GM21367 (cell line): Measurements from ENCODE around the gene THOP1.

Source experiments
- ATAC-seq: cut with Tn5 transposase; IDR thresholded peaks from one replicate; pipeline ENCODE4 v1.9.1; 2021; ENCODE audit not compliant: unreplicated experiment

THOP1 gene

GRCh38 chr19:2802826-2803225 is 17.5 kb downstream of the THOP1 start:
- ATAC-seq, result no peak

DNA sequence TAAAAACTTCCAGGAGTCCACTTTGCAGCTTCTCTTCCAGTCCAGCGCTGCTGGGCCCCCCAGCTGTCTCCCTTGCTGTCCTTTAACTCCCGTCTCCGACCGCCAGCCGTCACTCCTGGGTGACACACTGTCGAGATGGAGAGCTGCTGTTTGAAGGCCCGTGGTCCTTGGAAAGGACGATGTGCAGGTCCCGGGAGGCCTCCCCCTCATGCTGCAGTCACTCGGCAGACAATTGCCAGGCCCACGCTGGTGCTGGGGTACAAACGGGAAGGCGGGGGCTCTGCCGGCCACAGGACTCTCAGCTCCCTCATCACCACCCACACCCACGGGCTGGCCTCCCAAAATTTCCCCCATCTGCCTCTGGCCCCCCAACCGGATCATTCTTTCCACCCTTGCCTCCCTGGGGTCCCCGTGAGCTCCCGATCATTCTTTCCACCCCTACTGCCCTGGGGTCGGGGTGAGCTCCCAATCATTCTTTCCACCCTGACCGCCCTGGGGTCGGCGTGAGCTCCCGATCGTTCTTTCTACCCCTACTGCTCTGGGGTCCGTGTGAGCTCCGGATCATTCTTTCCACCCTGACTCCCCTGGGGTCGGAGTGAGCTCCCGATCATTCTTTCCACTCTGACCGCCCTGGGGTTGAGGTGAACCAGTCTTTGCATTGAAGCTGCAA is 18.3 kb downstream of the THOP1 start:
- no peak for ATAC-seq

- ATAC-seq, result no peak
Measured at GRCh38 chr19:2804156-2805004, 19.1 kb downstream of the THOP1 start.

- ATAC-seq, result no peak
Measured at GRCh38 chr19:2805261-2805900, 20.1 kb downstream of the THOP1 start.

DNA sequence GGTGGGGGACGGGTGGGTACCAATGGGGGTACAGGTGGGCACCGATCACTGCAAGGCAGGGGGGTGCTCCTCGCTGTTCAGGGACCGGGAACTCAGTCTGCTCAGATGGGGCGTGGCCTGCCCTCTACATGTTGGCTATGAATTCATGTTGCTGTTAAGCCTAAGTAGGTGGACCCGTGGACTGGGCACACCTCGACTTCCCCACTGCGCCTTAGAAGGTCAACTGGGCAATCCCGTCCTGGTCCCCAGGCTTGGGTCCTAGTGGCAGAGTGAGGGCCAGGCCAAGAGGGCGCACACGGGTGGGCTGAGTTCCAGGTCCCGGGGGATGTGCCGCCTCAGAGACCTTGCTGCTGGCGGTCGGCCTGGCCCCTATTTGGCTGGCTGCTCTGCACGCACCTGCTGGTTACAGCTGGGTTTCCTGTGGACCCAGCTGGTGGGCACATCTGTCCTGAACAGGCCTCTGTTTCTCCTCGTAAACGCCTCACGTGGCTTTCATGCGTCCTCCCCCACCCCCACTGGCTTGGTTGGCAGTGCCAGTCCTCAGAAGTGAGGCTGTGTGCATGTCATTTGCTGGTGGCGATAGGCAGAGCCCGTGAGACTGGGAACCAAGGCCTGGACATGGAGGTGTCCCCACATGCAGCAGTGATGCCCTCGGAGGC is 20.8 kb downstream of the THOP1 start:
- ATAC-seq, result no peak

DNA sequence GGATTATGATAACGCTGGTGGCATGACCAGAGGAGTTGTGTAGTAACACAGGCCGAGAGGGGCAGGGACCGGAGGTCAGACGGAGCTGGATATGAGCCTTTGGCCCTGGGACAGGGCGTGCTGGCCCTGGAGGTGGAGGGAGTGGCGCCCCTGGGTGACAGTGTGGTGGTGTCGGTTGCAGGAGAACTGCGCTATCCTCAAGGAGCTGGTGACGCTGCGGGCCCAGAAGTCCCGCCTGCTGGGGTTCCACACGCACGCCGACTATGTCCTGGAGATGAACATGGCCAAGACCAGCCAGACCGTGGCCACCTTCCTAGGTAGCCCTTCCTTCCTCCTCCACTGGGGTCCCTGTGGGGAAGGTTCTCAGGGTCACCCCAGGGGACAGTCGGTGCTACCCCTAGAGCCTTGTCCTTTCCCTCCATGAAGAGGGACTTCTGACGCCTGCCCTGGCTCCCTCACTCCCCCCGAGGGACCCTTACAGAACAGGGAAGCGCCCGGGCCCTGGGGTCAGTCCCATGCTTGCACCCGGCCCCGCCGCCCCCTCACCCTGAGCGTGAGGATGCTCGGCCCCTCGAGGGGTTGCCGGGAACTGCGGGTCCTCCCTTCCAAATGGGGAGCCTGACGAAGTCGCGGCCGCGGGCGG is 21.6 kb downstream of the THOP1 start:
- no peak for ATAC-seq

DNA sequence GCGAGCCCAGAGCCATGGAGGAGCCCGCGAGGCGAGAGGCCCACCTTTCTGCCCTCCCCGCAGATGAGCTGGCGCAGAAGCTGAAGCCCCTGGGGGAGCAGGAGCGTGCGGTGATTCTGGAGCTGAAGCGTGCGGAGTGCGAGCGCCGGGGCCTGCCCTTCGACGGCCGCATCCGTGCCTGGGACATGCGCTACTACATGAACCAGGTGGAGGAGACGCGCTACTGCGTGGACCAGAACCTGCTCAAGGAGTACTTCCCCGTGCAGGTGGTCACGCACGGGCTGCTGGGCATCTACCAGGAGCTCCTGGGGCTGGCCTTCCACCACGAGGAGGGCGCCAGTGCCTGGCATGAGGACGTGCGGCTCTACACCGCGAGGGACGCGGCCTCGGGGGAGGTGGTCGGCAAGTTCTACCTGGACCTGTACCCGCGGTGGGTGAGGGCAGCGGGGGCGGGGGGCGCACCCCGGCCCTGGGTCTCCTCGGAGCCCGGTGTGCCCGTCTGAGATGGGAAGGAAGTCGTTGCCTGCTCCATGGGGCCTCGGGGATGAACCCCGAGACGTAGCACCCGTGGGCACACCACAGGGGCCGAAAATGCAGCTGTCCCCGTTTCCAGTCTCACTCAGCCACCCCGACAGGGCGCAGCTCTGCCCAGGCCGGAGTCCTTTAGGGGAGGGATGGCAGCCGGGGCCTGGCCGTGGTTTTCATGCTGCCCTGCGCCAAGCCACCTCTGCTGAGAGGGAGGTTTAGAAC is 22.3 kb downstream of the THOP1 start:
- no peak for ATAC-seq

GRCh38 chr19:2808129-2808941 is 23.0 kb downstream of the THOP1 start:
- ATAC-seq, result no peak

DNA sequence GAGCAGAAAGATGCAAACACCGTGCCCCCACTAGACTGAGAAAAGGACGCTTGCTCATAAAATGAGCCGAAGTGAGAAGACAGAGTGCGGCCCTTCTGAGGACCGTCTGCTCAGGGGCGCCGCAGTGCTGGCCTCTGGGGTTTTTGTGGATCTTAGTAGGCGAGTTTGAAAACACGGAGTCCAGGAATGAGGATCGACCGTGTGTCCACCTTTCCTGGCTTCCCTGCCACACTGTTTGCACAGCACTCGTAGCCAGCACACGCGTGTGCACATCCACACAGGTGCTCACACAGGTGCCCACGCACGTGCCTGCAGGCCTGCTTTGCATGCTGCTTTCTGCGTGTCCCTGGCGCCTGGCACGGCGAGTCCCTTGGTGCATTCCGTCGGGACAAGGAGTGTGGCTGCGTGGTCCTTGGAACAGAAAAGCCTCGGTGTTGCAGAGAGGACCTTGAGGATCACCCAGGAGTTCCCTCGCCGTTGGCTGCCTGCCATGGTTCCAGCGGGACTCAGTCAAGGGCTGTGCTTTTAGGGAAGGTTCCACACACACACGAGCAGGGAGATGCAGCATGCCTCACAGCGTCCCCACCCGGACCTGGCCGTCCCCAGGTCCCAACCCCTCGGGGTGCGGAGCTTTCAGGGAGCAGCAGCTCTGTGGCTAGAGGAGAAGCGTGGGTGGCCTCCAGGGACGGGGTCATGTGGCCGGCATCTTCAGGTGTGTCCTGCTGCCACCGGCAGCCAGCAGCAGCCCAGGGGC is 24.3 kb downstream of the THOP1 start:
- no peak for ATAC-seq

GRCh38 chr19:2810141-2811091 is 25.1 kb downstream of the THOP1 start:
- ATAC-seq, result no peak

DNA sequence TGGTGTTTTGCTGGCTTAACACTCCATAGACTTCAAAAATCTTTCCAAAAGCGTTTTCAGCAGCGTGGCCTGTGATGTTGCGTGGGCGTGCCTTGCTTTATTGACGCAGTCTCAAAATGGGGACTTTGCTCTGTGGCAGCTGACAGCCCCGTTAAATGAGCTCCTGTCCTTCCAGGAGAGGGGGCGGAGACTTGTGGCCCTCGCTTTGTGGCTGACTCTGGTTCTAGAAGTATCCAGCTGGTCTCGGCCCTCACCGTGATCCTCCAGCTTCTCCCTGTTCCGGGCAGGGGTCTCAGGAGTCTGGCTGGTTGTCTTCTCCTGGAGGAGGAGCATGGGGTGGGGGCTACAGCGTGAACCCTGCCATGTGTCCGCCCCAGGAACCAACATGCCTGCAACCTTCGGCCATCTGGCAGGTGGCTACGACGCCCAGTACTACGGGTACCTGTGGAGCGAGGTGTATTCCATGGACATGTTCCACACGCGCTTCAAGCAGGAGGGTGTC is 26.0 kb downstream of the THOP1 start:
- no peak for ATAC-seq

DNA sequence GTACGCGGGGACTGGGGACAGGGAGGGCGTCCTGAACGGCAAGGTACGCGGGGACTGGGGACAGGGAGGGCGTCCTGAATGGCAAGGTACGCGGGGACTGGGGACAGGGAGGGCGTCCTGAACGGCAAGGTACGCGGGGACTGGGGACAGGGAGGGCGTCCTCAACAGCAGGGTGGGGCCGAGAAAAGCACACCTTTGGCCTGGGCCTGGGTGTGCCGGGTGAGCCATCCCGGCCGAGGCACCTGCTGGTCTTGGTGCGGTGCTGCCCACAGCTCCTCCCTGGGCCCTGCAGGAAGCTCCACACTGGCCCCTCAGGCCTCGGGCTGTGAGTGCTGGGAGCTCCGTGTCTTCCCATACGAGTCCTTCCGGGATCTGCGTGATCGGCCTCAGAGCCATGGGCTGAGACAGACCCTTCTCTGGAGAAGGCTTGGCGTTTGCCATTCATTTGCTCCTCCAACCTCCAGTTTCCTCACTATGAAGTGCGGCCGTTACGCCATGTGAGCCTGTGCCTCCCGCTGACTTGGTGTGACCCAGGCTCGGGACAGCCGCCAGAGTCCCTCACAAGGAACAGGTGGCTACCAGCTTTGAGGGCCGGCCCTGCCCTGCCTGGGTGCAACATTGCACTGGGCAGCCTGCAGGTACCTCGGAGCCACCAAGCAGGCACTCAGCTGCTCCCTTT is 26.6 kb downstream of the THOP1 start:
- no peak for ATAC-seq

- no peak for ATAC-seq
Measured at GRCh38 chr19:2812414-2813234, 27.3 kb downstream of the THOP1 start.

DNA sequence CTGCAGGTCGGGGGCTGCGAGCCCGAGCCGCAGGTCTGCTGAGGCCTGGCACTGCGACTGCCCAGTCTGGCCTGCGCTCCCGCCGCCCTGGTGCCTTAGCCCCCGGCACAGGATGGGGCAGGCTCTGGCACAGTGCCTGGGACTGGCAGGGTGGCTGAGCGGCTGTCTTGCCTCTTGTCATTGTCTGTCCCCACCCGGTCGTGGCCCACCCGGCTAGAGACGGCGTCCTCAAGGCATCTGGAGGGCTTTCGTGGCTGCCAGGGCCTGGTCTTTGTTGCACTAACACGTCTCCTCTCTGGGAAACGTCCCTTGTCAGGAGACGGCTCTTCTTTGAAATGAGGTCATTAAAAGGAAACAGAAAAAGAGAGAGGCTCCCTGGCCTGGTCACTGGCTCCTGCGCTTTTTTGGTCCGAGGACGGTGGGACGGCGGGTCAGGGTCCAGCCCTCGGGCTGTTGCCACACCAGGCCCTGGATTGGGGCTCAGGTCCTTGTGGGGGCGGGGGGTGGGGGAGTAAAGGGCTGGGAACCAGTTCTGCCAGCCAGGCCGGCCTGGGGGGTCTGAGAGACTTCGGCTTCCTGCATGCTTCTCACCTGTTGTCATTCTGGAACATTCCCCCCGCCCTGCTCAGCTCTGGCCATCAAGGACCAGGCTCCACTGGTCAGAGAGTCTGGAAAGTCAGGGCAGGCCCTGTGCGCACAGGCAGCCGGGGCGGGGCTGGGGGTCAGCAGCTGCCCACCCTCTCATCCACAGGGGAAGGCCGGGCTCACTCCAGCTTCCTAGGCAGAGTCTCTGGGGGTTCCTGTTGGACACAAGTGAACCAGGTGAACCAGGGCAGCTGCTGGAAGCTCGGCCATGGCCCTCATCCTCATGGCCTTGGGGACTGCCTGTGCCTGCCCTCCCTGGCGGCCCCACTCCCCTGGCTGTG is 28.2 kb downstream of the THOP1 start:
- ATAC-seq, result no peak

GRCh38 chr19:2814426-2814825 is 29.1 kb downstream of the THOP1 start:
- no peak for ATAC-seq
